HTERT RPE-1 (cell line): Measurements from ENCODE around the gene NSD2.

ENCODE experiments used
- in situ Hi-C: fragments of 300-500 bp; cut with MboI; formaldehyde crosslinking; loops from 4 replicates; pipeline ENCODE4 v1.14.3; 2020; ENCODE audit warnings: low sequenced_read_pairs

Gene NSD2

DNA sequence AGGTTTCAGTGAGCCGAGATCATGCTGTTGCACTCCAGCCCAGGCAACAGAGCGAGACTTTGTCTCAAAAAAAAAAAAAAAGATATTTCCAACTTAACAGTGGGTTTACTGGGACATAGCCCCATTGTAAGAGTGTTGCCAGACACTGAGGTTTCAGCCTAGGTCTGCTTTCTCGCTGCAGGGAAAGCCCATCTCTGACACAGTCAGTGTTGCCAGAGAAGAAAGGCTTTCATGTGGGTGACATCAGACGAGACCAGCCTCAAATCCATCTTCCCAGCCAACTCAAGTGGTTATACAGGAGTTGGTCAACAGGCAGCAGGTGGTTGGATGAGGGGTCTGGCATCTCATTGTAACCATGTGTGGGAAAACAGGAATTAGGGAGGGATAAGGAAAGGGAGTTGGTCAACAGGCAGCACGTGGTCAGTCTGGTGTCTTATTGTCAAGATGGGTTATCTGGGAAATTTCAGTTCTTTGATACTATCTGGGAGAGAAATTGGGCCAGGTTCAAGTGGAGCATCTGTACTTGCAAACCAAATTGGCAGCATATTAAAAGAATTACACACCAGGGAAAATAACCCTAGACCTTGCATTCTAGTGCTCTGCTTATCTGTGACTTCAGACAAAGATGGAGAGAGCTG, 96.4 kb downstream of the NSD2 start:
- in situ Hi-C loops = no loop called here

DNA sequence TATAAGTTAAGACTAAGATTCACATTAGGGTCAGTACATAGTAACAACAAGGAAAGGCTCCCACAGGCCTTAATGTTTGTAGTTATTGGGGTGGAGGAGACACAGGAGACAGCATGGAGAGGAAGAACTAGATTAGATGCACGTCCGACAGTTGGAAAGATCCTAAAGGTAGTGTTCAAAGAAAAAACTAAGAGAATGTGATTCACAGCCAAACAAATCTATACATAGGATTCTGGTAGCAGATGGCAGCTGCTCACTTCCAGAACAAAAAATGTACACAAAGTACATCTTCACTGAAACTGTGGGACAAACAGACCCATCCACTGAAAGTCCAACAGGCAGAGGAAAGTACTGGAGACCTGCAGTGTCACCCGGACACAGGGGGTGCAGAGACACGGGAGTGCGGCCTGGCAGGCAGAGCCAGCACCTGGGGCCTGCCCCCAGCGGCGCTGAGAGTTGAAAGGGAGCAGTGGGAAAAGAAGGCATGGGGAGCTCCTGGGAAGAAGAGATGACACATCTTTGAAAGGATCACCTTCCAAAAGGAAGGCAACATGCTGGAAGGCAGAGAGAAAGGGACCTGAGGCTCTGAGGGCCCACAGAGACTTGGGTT, 97.6 kb downstream of the NSD2 start:
- in situ Hi-C loops = no loop called here

DNA sequence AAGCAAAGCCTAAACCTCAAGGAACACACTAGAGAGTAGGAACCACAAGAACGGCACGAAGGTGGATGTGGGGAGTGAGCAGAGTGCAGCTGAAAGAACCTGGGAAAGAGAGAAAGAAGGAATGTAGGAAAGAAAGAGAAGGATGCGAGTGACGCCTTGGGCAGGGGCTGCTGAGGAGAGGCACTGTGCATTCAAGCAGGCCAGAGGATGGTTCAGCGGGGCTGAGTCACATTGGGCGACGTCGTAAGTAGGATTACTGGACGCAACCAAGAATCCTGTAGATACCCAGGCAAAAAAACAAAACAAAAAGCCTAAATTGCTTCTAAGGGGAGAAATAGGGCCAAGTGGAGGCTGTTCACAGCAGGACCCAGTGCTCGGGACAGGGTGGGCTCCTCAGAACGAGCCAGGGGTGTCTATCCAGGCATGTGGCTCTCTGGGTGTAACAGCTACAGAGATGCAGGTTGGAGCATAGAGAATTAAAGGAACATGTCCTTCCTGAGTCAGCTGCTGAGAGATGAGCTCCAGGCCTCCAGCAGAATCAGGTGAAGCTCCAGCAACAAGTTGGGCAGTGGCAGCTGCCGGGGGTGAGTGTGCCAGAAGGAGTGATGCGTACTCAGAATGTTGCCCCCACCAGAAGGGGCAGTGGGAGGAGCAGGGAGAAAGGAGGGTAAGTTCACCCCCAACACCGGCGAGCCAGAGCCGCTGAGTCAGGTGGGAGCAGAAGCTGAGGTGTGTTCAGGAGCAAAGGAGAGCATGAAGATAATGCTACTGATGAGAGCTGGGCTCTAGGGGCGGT, 98.9 kb downstream of the NSD2 start:
- in situ Hi-C loops = no loop called here

DNA sequence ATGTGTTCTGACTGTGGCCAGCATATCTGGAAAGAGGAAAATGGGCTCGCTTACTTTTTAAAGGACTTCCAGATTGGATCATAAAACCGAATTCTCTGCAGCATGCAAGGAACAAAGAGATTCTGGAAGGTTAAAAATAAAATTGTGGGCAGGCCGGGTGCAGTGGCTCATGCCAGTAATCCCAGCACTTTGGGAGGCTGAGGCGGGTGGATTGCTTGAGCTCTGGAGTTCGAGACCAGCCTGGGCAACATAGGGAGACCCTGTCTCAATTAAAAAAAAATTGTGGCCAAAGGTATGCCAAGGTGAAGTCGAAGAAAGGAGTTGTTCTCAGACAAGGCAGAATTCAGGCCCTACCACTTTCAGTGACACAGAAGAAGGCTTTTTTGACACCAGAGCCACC, 99.7 kb downstream of the NSD2 start:
- in situ Hi-C loops = no loop called here

DNA sequence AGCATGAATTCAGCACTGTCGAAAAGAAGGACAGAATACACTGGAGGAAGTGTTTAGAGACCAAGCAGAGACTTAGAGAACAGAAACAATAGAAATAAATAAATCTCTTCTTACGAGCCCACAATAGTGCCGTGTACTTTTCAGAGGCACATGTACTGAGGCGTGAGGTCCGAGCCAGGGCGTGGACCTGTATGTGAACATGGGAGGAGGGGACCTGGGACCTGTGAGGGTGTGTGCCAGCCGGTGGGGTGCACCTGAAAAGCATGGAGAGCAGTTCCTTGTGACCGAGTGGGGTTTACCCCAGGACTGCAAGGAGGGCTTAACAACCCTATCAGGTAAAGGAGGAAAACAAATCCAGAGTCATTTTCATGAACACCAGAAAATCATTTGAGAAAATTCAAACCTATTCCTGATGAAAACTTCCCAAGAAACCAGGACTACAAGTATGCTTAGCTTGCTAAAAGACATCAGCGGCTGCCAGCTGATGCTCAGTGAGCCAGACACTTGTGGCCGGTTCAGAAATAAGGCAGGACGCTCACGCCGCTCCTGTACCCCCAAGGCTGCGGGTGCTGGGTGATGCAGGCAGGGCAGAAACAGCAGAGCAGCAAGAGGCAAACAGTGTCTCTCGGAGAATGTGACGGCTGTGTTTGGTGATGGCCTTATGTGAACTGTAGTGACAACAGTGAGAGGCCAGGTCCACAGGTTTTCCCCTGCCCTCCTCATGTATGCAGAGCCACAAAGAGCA, 100.4 kb downstream of the NSD2 start:
- in situ Hi-C loops = no loop called here

DNA sequence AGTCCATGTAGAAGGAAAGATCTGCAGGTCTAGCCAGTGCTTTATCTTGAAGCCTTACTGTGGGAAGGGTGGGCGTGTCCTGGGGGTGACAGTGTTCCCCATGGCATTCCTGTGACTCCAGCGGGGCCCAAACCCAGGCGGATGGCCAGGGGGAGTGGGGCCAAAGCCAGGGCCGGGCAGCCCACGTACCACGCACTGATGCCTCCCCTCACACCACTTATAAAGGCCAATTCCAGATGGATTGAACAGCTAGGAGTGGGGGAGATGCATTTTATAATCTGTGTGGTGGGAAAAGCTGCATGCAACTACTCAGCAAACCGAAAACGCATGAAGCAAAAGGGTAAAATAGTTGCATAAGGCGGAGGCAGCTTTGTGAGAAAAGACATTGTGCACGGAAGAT, 101.2 kb downstream of the NSD2 start:
- in situ Hi-C loops = no loop called here

DNA sequence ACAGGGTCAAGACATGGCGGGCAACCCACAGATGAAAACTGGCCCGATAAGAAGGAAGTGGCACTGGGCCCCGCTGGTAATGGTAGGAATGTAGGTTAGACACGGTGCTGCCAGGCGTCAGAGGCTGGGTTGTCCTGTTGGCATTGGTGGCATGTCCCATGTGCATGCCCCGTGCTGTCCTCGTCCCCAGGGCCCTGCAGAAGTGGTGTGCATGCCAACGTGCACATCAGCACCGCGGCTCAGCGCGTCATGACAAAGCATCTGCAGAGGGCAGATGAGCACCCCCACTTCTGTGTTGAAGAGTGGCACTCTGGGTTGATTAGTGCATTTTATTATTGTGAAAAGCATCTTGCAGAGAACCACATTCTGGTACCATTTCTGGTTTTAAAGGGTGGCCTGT, 102.0 kb downstream of the NSD2 start:
- in situ Hi-C loops = no loop called here

DNA sequence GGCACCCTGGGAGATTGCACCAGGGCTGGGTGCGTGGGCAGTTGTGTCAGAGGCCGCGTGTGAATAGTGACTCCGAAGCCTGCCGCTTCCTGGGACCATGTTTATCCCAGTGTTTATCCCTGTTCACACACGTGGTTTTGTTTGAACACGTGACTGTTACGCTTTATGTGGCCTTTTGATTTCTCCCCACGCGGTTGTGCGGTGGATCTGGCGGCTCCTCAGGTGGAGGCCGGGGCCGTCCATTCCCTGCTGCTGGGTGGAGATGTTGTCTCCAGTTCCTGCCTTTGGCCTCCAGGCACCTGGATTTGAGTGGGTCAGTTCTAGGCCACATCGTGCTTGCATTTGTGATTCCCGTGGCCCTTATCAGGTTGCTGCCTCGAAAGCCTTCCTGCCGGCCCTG, 102.5 kb downstream of the NSD2 start:
- in situ Hi-C loops = no loop called here

DNA sequence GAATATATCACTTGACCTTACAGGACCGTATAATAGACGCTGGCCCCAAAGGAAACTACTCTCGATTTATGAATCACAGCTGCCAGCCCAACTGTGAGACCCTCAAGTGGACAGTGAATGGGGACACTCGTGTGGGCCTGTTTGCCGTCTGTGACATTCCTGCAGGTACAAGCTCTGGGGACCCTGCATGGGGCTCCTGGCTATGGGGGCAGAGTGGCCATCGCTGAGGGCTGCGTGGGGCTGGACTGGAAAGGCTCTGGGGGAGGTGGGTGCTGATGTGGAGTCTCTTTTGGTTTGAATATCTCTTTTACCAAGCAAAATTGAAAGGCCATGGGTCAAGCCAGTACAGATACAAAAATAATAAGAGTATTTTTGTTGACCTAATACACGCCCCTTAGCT, 103.6 kb downstream of the NSD2 start:
- in situ Hi-C loops = no loop called here

DNA sequence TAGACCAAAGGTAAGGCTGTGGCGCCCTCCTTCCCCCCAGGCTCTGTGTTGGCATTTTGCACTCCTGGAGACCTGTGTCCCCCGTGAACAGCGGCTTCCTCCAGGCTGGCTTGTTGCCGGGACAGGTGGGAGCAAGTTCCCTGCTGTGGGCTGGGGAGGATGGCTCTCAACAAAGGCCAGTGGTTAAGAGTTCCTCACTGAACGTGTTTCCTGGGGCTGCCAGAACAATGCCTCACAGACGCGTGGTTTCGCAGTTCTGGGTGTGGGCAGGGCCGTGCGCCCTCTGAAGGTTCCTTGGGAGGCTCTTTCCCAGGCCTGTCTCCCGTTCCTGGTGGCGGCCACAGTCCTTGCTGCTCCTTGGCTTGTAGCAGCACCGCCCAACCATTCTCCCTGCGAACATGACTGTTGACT, 104.2 kb downstream of the NSD2 start:
- in situ Hi-C loops = no loop called here

DNA sequence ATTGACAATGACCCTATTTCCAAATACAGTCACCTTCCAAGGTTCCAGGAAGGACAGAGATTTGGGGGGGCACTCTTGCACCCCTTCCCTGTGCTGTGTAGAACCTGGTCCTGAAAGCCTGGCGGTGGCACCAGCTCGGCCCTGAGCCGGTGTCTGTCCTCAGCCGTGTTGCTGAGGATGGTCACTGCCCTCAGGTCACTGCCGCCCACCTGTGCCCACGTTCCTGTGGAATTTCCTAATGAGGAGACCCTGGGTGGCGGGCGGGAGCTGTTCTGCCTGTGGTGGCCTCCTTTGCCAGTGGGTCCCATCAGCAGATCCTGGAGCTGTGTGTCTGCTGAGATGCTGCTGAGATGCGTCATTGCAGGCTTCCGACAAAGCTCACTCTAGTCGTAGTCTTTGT, 104.7 kb downstream of the NSD2 start:
- in situ Hi-C loops = no loop called here

DNA sequence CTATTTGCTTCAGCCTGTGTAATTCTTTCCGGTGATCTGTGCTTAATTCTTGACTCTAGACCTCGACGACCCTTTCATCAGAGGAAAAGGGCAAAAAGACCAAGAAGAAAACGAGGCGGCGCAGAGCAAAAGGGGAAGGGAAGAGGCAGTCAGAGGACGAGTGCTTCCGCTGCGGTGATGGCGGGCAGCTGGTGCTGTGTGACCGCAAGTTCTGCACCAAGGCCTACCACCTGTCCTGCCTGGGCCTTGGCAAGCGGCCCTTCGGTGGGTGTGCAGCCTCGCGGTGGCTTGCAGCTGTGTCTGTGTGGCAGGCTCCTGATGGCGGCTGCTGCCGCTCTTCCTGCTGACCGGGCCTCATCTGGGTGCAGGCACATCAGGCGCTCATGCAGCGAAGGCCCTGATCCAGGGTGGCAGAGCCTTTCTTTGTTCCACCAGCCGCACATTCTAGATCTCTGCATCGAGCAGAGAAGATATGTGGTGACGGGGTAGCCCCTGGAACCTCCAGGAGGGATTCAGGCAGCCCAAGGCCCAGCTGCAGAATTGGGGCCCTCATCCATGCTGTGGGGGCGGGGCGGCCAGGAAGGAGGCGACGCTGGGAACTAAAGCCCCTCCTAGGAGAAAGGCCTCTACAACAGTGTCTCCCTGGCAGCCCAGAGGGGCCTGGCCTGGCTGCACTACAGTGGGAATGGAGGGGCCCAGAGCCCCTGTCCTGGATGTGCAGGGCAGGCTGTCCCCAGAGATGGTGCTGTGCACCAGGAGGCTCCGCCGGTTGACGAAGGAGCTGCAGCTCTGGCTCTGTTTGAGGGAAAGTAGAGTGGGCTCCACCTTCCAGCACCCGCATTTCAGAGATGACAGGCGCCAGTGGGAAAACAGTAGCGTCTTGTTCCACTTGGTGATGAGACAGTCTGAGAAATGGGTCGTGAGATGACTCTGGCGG, 105.5 kb downstream of the NSD2 start:
- in situ Hi-C loops = no loop called here

DNA sequence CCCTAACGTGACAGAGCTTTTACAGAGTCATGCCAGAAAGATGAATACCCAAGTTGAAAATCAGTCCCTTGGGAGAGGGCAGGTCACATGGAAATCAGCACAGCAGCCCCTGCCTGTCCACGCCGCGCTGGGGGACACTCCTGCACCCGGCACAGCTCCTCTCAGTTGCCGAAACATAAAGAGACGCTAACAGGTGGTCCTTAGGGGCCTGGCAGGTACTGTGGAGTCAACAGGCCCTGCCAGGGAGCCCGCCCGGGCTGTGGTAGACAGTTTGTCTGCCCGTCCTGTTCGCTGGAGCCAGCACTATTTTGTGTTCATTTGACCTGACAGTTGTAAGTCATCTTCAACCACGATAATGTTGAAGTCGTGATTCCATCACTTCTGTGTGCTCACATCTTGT, 107.0 kb downstream of the NSD2 start:
- in situ Hi-C loops = no loop called here

DNA sequence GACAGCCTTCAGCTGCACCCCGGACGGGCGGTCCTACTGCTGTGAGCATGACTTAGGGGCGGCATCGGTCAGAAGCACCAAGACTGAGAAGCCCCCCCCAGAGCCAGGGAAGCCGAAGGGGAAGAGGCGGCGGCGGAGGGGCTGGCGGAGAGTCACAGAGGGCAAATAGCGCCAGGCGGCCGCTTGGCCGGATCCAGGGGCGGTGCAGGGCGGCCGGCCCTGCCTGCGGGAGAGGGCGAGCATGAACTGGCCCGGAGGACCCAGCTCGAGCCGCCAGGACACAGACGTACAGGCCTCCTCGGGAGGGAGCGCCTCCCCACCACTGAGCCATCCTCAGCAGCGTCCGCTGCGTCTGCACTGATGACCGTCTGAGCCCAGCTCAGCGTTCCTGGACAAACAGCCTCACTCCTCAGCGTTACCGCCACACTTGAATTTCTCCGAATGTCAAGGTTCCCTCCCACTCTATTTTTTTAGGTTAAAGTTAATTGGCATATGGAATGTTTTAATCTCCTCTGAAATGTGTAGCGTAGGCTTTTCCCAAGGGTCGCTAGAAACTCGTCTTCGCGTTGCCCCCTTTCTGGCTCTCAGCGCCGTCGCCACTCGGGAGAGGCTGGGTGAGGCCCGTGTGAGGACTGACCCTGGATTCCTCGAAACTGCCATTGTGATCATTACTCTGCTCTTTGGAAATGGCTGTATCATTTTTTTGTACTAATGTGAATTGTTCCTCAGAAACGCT, 107.7 kb downstream of the NSD2 start:
- in situ Hi-C loops = no loop called here

DNA sequence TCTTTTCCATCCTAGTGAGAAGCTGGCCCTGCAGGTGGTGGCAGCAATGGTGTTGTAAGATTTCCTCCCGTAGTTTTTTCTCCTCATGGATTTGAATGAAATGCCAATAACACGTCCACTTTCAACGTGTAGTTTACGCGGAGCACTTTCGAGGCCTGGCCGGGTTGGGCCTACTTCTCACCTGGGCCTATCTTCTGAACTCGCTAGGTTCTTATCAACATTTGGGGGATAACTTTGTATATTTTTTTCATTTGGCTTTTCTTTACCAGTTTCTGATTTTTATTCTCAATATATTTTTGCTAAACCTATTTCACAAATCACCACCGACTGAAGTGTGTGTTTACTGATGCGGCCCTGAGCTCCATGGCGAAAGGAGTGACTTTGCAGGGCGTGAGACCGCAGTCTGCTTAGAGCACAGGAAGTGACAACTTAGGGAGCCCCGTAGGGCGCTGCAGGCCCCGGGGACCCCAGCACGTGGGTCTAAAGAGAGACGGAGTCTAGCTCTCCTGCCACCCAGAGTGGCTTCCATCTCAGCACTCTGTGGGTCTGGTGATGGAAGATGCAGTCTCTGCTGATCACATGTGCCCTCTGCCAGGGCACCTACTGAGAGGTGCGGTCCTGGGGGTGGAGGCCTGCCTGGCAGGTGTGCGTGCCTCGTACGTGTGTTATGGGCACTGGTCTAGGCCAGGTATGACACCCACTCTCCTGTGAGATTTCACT, 108.4 kb downstream of the NSD2 start:
- in situ Hi-C loops = no loop called here

DNA sequence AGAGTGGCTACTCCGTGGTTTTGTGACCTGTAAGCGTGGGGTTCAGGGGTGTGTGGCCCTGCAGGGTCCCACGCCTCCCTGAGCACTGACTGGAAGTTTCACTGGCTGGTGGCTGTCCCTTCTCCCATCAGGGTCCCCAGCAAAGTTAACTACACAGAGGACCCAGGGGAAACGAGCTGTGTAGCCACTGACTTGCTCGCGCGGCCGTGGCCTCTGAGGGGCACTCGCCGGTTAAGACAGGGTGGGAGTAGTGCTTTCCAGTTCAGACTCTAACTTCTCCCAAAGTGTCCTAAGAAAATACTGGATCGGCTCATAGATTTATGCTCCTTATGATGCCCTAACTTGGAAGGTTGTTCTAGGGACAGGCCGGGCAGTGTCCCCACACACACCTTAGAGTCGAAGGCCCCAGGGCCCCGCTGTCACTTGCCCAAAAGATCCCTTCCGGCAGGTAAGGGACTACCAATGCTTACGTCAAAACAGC, 109.4 kb downstream of the NSD2 start:
- in situ Hi-C loops = no loop called here

DNA sequence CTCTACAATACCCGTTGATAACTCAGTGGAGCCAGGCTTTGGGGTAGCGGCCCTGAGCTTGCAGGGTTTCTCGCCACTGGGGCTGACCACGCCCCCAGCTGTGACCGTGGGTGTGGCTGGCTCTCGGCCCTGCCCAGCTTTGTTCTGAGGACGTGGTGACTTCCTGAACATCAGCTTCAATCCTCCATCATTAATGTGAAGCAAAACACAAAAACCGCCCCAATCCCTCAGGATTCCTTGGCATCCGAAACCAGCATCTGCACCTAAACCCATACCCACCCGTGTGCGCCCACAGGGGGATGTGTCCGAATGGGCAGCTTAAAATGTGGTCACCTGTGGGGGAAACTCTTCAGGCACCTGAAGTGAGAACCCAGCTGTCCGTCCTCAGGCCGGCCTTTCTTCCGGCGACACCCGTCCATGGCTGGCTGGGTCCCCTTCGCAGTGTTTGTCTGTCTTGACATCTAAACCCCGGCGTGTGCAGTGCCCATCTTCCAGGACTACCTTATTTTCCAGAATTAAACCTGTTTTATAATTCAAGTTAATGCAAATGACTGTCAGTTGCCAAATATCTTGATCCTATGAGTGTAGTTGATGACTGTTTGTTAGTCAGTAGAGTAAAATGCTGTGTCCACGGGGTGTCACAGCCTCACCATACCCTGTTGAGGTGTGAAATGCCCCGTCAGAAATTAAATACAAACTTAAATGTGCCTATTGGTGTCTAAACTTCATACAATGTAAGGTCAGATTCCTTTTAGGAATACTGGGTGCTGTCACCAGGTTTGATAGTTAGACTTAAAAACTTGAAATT, 110.3 kb downstream of the NSD2 start:
- in situ Hi-C loops = no loop called here
